Ascending aorta (tissue), 2 donors: ENCODE measurements around the gene ASTN1. TPM values are rescaled to one million over a fixed set of nuclear protein-coding genes. Genes with fewer than 3 reads are reported as not detected.

ENCODE experiments used
- DNase-seq, 2 donors: peaks; one replicate each; pipeline ENCODE4 v3.0.0-alpha.2; 2019; ENCODE audit warnings: low spot score in 2 of 2
- H3K27ac ChIP-seq, 2 donors: fragments of 200-600 bp; sonication (generic); one replicate each; pipeline ENCODE4 v1.5.1; 2016 to 2017; ENCODE audit warnings: mild to moderate bottlenecking in 1 of 2
- H3K27me3 ChIP-seq: fragments of 200-600 bp; sonication (generic); one replicate; pipeline ENCODE4 v1.5.1; 2017
- H3K36me3 ChIP-seq, 2 donors: fragments of 200-600 bp; sonication (generic); one replicate each; pipeline ENCODE4 v1.5.1; 2016
- H3K4me1 ChIP-seq, 2 donors: fragments of 200-600 bp; sonication (generic); one replicate each; pipeline ENCODE4 v1.5.1; 2016 to 2017; ENCODE audit warnings: mild to moderate bottlenecking in 1 of 2
- H3K4me3 ChIP-seq, 2 donors: fragments of 200-600 bp; sonication (generic); one replicate each; pipeline ENCODE4 v1.5.1; 2016 to 2017; ENCODE audit warnings: mild to moderate bottlenecking in 1 of 2
- H3K9me3 ChIP-seq, 2 donors: fragments of 200-600 bp; sonication (generic); one replicate each; pipeline ENCODE4 v1.5.1; 2016
- intact Hi-C: fragments of 100-400 bp; cut with DNase I; formaldehyde crosslinking; loops from one replicate; pipeline ENCODE4 v1.15.1; 2023
- total RNA-seq: library from RNA; depleted of rRNA; stranded (reverse); fragments of >200 nt; gene quantifications from one replicate; pipeline ENCODE4 v1.1.0, GENCODE V29; 2016
- TF ChIP-seq, protein P1 (sequence below), 3 experiments: fragments of 200-600 bp in 2 of 3; fragments of 450-650 bp in 1 of 3; sonication (generic) in 2 of 3; IDR thresholded peaks; one replicate each; pipeline ENCODE4 v1.5.1; 2016 to 2019; ENCODE audit warnings: antibody characterized with exemption in 3 of 3, mild to moderate bottlenecking in 1 of 3, moderate library complexity in 1 of 3

The ASTN1 gene
- total RNA-seq, 1 donor from 2014 or later = 0.32 TPM

DNA sequence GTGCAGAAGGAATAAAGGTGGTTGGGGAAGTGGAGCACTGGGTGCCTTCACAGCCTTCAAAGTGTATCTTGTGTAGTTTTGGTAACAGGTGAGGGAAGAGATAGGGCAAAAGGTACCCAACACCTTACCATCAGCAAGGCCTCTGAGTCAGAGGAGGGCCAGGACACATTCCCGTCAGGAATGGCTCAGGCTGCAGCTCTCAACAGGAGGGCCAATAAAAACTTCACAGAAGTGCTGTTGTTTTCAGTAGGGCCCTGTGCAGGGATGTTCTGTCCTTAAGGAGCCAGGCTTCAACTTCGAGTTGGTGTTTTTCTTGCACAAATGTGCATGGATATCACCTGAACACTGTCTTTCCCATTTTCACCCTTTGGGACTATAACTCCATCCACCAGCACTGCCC is 333.4 kb downstream of the ASTN1 start:
- no peaks in the 10 kb centered on the region for H3K27me3 ChIP-seq
- no peaks in the 10 kb centered on the region for H3K9me3 ChIP-seq
- DNase-seq = no peak
- H3K4me3 ChIP-seq = no peak overlapping the region
- no peaks in the 10 kb centered on the region for H3K4me1 ChIP-seq
- no peak overlapping the region for H3K27ac ChIP-seq
- H3K36me3 ChIP-seq = no peaks in the 10 kb centered on the region
- TF ChIP-seq, protein P1, sequence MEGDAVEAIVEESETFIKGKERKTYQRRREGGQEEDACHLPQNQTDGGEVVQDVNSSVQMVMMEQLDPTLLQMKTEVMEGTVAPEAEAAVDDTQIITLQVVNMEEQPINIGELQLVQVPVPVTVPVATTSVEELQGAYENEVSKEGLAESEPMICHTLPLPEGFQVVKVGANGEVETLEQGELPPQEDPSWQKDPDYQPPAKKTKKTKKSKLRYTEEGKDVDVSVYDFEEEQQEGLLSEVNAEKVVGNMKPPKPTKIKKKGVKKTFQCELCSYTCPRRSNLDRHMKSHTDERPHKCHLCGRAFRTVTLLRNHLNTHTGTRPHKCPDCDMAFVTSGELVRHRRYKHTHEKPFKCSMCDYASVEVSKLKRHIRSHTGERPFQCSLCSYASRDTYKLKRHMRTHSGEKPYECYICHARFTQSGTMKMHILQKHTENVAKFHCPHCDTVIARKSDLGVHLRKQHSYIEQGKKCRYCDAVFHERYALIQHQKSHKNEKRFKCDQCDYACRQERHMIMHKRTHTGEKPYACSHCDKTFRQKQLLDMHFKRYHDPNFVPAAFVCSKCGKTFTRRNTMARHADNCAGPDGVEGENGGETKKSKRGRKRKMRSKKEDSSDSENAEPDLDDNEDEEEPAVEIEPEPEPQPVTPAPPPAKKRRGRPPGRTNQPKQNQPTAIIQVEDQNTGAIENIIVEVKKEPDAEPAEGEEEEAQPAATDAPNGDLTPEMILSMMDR (IDR thresholded peaks at IDR 0.05) = no peak
- intact Hi-C loops = no loop called here

DNA sequence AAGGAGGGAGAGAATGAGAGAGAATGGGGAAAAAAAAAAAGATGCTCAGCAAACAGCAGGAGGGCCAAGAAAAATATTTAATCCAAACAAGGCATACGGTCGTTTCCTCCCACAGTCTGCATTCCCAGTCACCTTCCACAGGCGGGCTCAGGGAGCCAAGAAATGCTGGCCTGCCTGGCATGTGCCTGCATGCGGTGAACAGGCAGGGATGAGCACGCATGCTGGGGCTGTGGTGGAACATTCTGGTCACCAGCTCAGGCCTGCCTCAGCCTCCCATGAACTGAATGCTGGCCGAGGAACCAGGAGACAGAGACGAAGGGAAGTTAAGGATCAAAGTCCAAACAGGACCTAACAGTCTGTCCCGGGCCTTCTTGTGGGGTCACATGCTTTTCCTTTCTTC is 335.3 kb downstream of the ASTN1 start:
- TF ChIP-seq, protein P1 (IDR thresholded peaks at IDR 0.05) = no peak
- no peak overlapping the region for H3K4me3 ChIP-seq
- intact Hi-C loops = loop anchor here (5.0 kb wide), 1 partner anchor 43 kb away; no protein-coding TSS in a partner anchor
- no peaks in the 10 kb centered on the region for H3K27me3 ChIP-seq
- no peak for DNase-seq
- no peak overlapping the region for H3K27ac ChIP-seq
- H3K4me1 ChIP-seq = no peaks in the 10 kb centered on the region
- H3K36me3 ChIP-seq = no peaks in the 10 kb centered on the region
- H3K9me3 ChIP-seq = no peaks in the 10 kb centered on the region

DNA sequence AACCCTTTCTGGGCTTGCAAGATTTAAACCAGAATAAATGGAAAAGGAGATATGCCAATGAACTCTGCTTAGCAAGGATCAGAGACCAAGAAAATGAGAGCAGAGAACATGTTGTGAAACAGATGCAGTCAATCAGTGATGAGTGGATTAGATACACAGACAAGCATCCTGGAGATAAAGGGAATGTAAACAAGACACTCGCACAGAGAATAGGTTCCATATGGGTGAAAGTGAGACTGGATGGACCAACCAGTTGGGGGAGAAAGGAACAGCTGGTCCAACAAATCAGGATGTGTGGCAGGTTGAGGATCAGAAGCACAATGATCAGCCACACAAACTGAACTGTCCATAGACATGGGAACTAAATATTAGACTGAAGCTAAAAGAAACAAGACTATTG is 338.2 kb downstream of the ASTN1 start:
- TF ChIP-seq, protein P1 (IDR thresholded peaks at IDR 0.05) = no peak
- Histone ChIP-seq H3K9me3 (no peaks in the 10 kb centered on the region), H3K27ac (no peak overlapping the region), H3K36me3 (no peaks in the 10 kb centered on the region), H3K4me3 (no peak overlapping the region), H3K4me1 (no peaks in the 10 kb centered on the region), H3K27me3 (no peaks in the 10 kb centered on the region)
- intact Hi-C loops = loop anchor here (5.0 kb wide), 1 partner anchor 46 kb away; no protein-coding TSS in a partner anchor
- no peak for DNase-seq

DNA sequence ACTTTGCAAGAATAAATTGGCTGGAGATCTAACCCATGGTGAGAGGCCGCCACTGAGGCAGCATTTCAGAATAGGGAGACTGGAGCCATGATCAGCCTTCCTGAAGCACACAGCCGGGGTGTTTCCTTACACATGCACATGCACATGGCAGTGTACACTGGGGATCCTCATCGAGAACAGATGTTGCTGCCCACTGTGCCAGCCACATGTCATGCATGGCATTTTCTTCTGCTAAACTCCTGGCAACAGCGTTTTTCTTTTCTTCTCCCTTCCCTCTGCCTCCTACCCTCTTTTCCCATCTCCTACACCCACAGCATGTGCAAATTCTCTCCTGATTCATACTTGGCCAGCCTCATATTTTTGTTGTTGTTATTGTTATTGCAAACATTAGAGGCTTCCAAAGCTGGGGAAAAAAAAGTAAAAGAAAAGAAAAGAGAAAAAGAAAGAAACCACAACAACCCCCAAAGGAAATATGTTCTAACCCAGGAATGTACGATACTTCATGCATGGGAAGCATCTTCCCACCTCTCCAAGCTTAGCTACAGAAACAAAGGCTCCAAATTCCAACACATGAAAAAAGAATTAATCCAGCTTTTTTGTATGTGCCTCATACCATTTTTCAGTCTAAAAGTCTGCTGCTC is 344.0 kb downstream of the ASTN1 start:
- H3K4me1 ChIP-seq = no peaks in the 10 kb centered on the region
- H3K9me3 ChIP-seq = no peaks in the 10 kb centered on the region
- DNase-seq = no peak
- no peak overlapping the region for H3K4me3 ChIP-seq
- no peaks in the 10 kb centered on the region for H3K27me3 ChIP-seq
- intact Hi-C loops = no loop called here
- TF ChIP-seq, protein P1 (IDR thresholded peaks at IDR 0.05) = no peak
- no peaks in the 10 kb centered on the region for H3K36me3 ChIP-seq
- H3K27ac ChIP-seq = no peak overlapping the region

DNA sequence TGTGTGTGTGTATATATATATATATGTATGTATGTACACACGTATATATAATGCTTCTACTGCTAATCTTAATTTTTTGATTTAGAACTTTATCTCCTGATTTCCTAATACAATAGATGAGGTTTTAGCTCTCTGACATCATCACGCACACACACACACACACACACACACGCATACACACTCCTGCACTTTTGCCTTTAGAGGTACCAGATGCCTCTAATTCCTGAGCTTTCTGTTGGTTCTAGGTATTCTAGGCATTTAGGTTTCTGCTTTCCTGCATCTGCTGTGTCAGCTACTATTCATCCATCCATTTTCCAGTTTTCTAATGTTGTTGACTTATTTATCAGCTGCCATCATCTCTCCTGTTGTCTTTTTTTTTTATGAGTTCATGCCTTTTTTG is 348.3 kb downstream of the ASTN1 start:
- TF ChIP-seq, protein P1 (IDR thresholded peaks at IDR 0.05) = no peak
- no peak for DNase-seq
- Histone ChIP-seq H3K27ac (no peak overlapping the region), H3K4me3 (no peak overlapping the region), H3K36me3 (no peaks in the 10 kb centered on the region), H3K27me3 (no peaks in the 10 kb centered on the region), H3K4me1 (no peaks in the 10 kb centered on the region), H3K9me3 (no peaks in the 10 kb centered on the region)
- intact Hi-C loops = no loop called here

DNA sequence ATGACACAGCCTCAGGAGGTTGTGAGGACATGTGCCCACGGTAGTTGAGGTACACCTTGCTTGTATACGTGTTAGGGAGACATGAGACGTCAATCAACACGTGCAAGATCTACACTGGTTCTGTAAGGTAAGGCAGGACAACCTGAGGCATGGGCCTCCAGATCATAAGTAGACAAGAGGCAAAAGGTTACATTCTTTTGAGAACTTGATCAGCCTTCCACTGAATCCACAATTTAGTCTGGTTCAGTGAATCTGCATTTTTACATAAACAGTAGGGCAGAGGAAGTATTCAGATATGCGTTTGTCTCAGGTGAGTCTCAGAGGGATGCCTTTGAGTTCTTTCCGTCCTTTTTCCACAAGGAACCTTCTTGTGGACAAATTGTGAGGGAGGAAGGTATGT is 348.9 kb downstream of the ASTN1 start:
- intact Hi-C loops = no loop called here
- H3K27ac ChIP-seq = no peak overlapping the region
- no peaks in the 10 kb centered on the region for H3K4me1 ChIP-seq
- H3K9me3 ChIP-seq = no peaks in the 10 kb centered on the region
- H3K36me3 ChIP-seq = no peaks in the 10 kb centered on the region
- no peak overlapping the region for H3K4me3 ChIP-seq
- no peak for DNase-seq
- TF ChIP-seq, protein P1 (IDR thresholded peaks at IDR 0.05) = no peak
- H3K27me3 ChIP-seq = no peaks in the 10 kb centered on the region
